ENCODE measurements around the gene EXOC8.

The EXOC8 gene

GRCh38 chr1:231384696-231385415, 47.2 kb upstream of the EXOC8 start:
- H2AFZ ChIP-seq (ENCODE audit: low read depth, low read length): no peak overlapping the region
- peaks cover 10% of the 10 kb centered on the region for H3K36me3 ChIP-seq (replicated peaks; ENCODE audit: low read depth, low read length)
- H3K27ac ChIP-seq (ENCODE audit: low read length): no peak overlapping the region
- H3K27me3 ChIP-seq (ENCODE audit: low read depth, low read length): no peaks in the 10 kb centered on the region
- H3K4me1 ChIP-seq (ENCODE audit: low read length): peaks cover under 1% of the 10 kb centered on the region
- no peak overlapping the region for H3K4me2 ChIP-seq (ENCODE audit: low read length)
- H3K79me2 ChIP-seq (ENCODE audit: low read length): peaks cover 75% of the 10 kb centered on the region
- peaks cover 94% of the 10 kb centered on the region for H4K20me1 ChIP-seq (ENCODE audit: insufficient read depth, low read length)
- H3K4me3 ChIP-seq (ENCODE audit: low read length): no peak overlapping the region
- H3K9ac ChIP-seq (ENCODE audit: low read length): no peak overlapping the region
- no peaks in the 10 kb centered on the region for H3K9me3 ChIP-seq (ENCODE audit: insufficient read depth, low read length)
- TF ChIP-seq EZH2phosphoT487 (IDR thresholded peaks at IDR 0.05; ENCODE audit: low read depth) (no peak), CTCF (IDR thresholded peaks at IDR 0.05; ENCODE audit: low read depth, low read length) (no peak)

GRCh38 chr1:231383159-231383860, 45.7 kb upstream of the EXOC8 start:
- no peak overlapping the region for H3K27ac ChIP-seq (ENCODE audit: low read length)
- no peaks in the 10 kb centered on the region for H3K9me3 ChIP-seq (ENCODE audit: insufficient read depth, low read length)
- no peak for TF ChIP-seq EZH2phosphoT487 (IDR thresholded peaks at IDR 0.05; ENCODE audit: low read depth)
- no peak for TF ChIP-seq CTCF (IDR thresholded peaks at IDR 0.05; ENCODE audit: low read depth, low read length)
- H3K79me2 ChIP-seq (ENCODE audit: low read length): peaks cover 76% of the 10 kb centered on the region
- peaks cover 3% of the 10 kb centered on the region for H3K36me3 ChIP-seq (replicated peaks; ENCODE audit: low read depth, low read length)
- no peak overlapping the region for H3K4me3 ChIP-seq (ENCODE audit: low read length)
- peaks cover 95% of the 10 kb centered on the region for H4K20me1 ChIP-seq (ENCODE audit: insufficient read depth, low read length)
- H3K27me3 ChIP-seq (ENCODE audit: low read depth, low read length): no peaks in the 10 kb centered on the region
- H3K9ac ChIP-seq (ENCODE audit: low read length): no peak overlapping the region
- no peak overlapping the region for H2AFZ ChIP-seq (ENCODE audit: low read depth, low read length)
- no peaks in the 10 kb centered on the region for H3K4me1 ChIP-seq (ENCODE audit: low read length)
- no peak overlapping the region for H3K4me2 ChIP-seq (ENCODE audit: low read length)

- Histone ChIP-seq H3K27me3 (ENCODE audit: low read depth, low read length) (no peaks in the 10 kb centered on the region), H4K20me1 (ENCODE audit: insufficient read depth, low read length) (peaks cover 94% of the 10 kb centered on the region), H3K4me1 (ENCODE audit: low read length) (no peaks in the 10 kb centered on the region), H3K4me3 (ENCODE audit: low read length) (no peak overlapping the region), H3K9ac (ENCODE audit: low read length) (no peak overlapping the region), H3K27ac (ENCODE audit: low read length) (no peak overlapping the region), H3K79me2 (ENCODE audit: low read length) (peaks cover 74% of the 10 kb centered on the region), H3K36me3 (replicated peaks; ENCODE audit: low read depth, low read length) (peaks cover 3% of the 10 kb centered on the region), H3K4me2 (ENCODE audit: low read length) (no peak overlapping the region), H3K9me3 (ENCODE audit: insufficient read depth, low read length) (no peaks in the 10 kb centered on the region), H2AFZ (ENCODE audit: low read depth, low read length) (no peak overlapping the region)
- TF ChIP-seq EZH2phosphoT487 (IDR thresholded peaks at IDR 0.05; ENCODE audit: low read depth): no peak
- TF ChIP-seq CTCF (IDR thresholded peaks at IDR 0.05; ENCODE audit: low read depth, low read length): no peak
Measured at GRCh38 chr1:231382426-231382825, 44.8 kb upstream of the EXOC8 start.

- Histone ChIP-seq H3K79me2 (ENCODE audit: low read length) (peaks cover 77% of the 10 kb centered on the region), H3K36me3 (replicated peaks; ENCODE audit: low read depth, low read length) (peaks cover 3% of the 10 kb centered on the region), H3K4me1 (ENCODE audit: low read length) (no peaks in the 10 kb centered on the region), H3K27me3 (ENCODE audit: low read depth, low read length) (no peaks in the 10 kb centered on the region), H3K9me3 (ENCODE audit: insufficient read depth, low read length) (no peaks in the 10 kb centered on the region), H2AFZ (ENCODE audit: low read depth, low read length) (no peak overlapping the region), H3K4me2 (ENCODE audit: low read length) (no peak overlapping the region), H4K20me1 (ENCODE audit: insufficient read depth, low read length) (peaks cover 96% of the 10 kb centered on the region), H3K27ac (ENCODE audit: low read length) (no peak overlapping the region), H3K9ac (ENCODE audit: low read length) (no peak overlapping the region), H3K4me3 (ENCODE audit: low read length) (no peak overlapping the region)
- TF ChIP-seq CTCF (IDR thresholded peaks at IDR 0.05; ENCODE audit: low read depth, low read length) (no peak), EZH2phosphoT487 (IDR thresholded peaks at IDR 0.05; ENCODE audit: low read depth) (no peak)
Measured at GRCh38 chr1:231381729-231382128, 44.1 kb upstream of the EXOC8 start.

All from OCI-LY3 (cell line).